ENCODE results near the gene CHST11. TPM values are rescaled to one million over a fixed set of nuclear protein-coding genes. Genes with fewer than 3 reads are reported as not detected.

The CHST11 gene
- polyA plus RNA-seq, 4 donors: 7.1 to 8.3 (median 7.7) TPM

DNA sequence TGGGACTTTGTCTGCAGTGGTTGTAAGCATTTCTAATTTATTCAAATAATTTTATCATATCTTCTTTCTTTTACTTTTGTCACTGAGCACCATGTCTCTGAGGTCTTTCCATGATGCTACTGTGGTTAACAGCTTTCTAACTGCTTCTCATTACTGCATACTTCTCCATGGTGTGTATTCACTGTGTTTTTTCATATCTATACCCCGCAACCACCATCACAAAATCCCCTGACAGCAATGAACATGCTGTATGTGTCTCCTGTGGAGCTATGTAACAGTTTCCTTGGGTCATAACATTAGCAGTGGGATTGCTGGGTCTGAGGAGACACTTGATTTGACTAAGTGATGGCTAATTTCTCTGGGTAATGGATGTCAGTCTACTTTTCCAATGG is 29.2 kb upstream of the CHST11 start:
- no peak for DNase-seq (ENCODE audit: low read depth in 4 of 4, low spot score in 3 of 4)

DNA sequence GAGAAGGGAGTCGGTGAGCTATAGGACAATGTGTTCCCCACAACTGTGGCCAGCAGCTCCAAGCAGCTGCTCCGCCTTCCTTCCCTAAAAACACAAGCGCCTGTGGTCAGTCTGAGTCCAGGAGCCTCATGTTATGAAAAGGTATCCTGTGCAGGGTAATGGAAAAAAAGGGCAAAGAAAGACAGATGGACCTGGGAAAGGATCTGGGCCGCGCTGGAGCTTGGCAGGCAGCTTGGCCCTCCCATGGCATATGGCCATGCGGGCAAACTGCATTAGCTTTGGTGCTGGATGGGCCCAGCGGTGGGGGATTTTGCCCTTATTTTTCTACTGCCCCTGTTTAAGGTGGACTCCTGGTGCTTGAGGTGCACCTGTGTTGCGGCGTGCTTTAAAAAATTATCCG is 23.7 kb upstream of the CHST11 start:
- DNase-seq (ENCODE audit: low read depth in 4 of 4, low spot score in 3 of 4): no peak

DNA sequence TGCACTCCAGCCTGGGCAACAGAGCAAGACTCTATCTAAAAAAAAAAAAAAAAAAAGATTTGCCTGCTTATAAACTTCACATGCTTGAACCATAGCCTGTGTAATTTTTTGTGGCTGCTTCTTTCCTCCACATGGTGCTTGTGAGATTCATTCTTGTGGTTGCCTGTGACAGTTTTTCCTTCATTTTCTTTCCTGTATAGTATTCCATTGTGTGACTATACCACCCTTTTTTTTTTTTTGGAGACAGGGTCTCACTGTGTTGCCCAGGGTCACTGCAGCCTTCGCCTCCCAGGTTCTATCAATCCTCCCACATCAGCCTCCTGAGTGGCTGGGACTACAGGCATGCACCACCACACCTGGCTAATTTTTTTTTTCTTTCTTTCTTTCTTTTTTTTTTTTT is 22.6 kb upstream of the CHST11 start:
- no peak for DNase-seq (ENCODE audit: low read depth in 4 of 4, low spot score in 3 of 4)

DNA sequence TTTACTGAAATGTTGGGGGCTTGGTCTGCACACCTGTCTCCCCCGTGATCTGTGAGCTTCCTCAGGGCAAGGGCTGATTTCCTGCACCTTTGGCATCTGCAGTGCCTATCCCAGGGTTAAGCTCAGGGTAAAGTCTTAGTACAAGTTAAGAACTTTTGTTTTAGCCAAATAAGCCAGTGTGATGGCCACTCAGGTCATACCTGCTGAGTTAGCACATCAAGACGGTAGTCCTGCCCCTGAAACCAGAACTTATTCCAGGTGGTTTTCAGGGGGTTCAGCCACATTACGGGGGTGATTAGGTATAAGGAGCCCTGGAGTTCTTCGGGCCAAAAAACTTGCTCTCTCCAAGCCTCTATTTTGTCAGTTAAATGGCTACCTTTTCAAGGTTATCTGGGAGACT is 21.6 kb upstream of the CHST11 start:
- no peak for DNase-seq (ENCODE audit: low read depth in 4 of 4, low spot score in 3 of 4)

DNA sequence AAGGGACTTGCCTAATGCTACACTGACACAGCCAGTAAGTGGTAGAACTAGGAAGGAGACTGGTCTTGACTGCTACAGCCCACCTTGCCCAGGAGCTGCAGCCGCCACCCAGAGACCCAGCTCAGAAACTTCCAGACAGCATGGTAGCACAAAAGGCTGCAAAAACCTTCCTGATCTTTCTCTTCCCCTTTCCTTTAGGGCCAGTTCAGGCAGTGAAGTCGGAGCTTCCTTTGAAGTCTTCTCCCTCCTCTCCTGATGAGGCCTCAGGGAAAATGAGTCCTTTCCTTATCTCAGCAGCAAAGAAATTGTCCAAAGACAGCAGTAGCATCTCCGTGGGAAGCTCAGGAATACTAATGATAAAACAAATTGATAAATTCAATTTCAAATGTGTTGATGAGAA is 21.0 kb upstream of the CHST11 start:
- DNase-seq (ENCODE audit: low read depth in 4 of 4, low spot score in 3 of 4): no peak

DNA sequence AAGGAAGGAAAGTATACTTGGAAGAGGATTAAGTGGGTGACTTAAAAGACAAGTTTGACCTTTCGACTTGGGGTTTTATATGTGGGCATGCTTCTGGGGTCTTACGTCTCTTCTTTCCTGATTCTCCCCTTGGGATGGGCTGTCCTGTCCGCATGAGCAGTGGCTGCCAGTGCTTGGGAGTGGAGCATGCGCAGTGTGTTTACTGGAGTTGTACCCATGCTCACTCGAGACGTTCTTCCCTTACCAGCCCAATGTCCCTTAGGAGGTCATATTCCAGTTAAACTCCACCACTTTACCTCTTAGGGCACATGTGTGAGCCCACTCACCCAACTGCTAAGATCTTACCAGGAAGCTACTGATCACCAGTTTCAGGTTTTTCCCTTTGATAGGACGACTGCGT is 20.0 kb upstream of the CHST11 start:
- DNase-seq (ENCODE audit: low read depth in 4 of 4, low spot score in 3 of 4): no peak

DNA sequence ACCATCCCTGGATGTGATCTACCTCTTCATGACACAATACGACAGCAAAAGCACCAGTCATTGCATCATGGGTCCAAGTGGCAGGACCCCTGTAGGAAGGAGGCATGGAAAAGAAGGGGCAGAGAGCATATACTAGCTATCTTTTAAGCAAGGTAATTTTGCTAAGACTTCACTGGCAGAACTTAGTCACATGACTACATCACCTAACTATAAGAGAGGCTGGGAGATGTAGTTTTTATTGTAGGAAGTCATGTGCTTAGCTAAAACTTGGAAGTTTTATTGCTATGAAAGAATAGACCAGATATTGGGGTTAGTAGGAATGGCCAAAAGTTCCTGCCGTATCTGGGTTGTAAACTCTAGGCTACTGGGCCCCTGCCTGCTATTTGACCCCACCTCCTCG is 18.6 kb upstream of the CHST11 start:
- DNase-seq (ENCODE audit: low read depth in 4 of 4, low spot score in 3 of 4): no peak

DNA sequence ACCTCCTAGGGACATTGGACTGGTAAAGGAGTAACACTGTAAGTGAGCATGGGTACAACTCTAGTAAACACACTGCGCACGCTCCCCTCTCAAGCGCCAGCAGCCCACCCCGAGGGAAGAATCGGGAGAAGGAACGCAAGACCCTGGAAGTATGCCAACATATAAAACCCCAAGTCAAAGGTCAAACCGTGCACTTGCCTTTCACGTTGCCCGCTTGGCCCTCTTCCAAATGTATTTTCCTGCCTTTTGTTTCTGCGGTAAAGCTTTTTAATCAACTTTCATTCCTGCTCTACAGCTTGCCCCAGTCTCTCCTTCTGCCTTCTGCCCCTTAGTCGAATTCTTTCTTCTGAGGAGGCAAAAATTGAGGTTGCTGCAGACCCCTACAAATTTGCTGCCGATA is 17.6 kb upstream of the CHST11 start:
- no peak for DNase-seq (ENCODE audit: low read depth in 4 of 4, low spot score in 3 of 4)

DNA sequence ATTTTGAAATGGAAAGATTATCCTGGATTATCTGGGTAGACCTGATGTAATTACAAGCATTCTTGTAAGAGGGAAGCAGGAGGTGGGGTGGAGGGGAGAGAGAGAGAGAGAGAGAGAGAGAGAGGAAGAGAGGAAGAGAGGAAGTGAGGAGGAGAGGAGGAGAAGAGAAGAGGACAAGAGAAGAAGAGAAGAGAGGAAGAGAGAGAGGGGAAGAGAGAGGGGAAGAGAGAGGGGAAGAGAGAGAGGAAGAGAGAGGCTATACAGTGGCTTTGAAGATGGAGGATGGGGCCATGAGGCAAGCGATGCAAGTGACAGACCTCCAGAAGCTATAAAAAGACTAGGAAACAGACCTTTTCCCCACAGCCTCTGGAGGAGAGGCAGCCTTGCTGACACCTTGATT is 13.7 kb upstream of the CHST11 start:
- DNase-seq (ENCODE audit: low read depth in 4 of 4, low spot score in 3 of 4): no peak

DNA sequence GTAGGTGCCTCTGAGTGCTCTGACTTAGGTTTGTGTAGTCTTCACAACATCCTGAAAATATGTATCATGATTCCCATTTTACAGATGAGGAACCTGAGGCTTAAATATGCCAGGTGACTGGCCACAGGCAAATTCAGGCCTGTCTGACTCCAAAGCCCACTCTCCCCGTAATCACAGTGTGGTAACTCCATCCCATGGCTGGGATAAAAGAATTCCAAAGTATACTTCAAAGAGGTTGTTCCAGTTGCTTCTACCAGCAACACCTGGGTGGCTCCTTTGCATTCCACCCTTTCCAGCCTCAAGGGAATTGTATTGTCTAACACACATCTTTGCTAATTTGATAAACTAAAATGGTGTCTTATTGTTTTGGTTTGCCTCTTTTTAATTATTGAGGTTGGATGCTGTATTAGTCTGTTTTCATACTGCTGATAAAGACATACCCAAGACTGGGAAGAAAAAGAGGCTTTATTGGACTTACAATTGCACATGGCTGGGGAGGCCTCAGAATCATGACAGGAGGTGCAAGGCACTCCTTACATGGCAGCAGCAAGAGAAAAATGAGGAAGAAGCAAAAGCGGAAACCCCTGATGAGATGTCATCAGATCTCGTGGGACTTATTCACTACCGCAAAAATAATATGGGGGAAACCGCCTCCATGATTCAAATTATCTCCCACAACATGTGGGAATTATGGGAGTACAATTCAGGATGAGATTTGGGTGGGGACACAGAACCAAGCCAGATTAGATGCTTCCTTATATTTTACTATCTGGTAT is 9.9 kb upstream of the CHST11 start:
- no peak for DNase-seq (ENCODE audit: low read depth in 4 of 4, low spot score in 3 of 4)

DNA sequence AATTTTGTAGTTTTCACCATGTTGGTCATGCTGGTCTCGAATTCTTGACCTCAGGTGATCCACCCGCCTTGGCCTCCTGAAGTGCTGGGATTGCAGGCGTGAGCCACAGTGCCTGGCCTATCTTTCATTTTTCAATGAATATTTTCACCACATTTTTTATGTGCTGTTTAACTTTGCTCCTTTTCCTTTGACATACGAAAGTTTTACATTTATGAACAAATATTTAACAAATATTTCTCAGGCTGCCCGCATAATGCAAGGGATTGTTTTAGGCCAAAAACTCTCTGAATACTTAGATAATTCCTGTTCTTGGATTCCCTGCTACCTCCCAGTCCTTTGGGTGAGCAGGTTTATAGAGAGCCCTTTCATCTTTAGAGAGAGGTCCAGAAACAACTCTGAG is 8.7 kb upstream of the CHST11 start:
- DNase-seq (ENCODE audit: low read depth in 4 of 4, low spot score in 3 of 4): no peak

DNA sequence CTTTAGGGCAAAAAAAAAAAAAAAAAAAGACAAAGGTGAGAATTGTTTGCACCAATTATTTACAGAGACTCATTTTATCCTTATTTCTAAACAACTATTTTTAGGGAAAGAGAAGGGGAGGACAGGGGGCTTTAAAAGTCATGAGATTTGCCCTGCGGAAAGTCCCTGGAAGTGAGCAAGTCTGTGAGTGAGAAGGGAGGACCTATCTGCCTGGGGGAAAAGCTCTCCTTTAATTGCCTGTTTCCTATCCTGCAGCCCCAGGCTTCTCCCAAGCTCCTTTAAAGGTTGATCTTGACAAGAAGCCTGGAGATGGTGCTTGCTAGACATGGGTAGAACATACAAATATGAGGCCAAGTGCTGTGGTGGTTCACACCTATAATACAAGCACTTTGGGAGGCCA is 8.3 kb upstream of the CHST11 start:
- DNase-seq (ENCODE audit: low read depth in 4 of 4, low spot score in 3 of 4): no peak

DNA sequence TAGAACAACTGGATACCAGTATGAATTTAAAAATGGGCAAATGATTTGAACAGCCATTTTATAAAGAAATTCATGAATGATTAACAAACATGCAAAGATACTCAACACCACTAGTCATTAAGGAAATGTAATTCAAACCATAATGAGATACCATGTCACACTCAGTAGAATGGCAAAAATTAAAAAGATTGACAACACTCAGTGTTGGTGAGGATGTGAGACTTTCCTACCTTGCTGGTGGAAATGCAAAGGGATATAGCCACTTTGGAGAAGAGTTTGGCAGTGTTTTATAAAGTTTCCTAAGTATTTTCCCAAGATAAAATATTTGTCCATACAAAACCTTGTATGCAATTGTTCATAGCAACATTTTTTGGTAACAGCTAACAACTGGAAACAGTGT is 6.0 kb upstream of the CHST11 start:
- DNase-seq (ENCODE audit: low read depth in 4 of 4, low spot score in 3 of 4): no peak

DNA sequence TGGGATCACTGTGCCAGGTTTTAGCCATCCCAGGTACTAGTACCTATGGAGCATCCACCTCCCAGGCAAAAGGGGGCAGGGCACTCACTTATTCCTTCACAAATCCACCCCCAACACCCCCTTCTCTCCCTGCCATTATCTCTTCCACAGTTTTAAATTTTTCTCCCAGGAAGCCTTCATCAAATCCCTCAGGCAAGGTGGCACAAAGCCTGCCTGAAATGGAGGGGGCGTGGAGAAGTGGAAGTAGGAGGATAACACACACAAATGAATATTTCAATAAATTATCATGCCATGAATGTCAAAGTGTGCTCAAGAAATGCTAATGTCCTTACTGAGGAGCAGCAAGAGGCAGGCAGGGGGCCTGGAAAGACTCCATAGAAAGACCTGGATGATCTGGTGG is 4.7 kb upstream of the CHST11 start:
- no peak for DNase-seq (ENCODE audit: low read depth in 4 of 4, low spot score in 3 of 4)

DNA sequence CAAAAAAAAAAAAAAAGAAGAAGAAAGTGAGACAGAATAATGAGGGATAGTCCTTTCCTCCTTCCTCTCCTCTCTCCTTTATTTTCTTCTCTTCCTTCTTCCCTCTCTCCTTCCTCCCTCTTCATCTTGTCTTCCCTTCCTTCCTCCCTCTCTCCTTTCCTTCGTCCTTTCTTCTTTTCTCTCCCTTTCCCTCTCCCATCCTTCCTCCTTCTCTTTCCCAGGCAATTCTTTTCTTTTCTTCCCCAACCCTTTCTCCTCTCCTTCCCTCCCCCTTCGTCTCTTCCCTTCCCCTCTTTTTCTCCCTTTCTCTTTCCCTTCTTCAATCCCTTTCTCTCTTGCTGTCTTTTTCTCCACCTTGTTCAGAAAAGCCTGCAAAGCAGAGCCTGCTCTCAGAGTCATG is 3.6 kb upstream of the CHST11 start:
- DNase-seq (ENCODE audit: low read depth in 4 of 4, low spot score in 3 of 4): no peak

DNA sequence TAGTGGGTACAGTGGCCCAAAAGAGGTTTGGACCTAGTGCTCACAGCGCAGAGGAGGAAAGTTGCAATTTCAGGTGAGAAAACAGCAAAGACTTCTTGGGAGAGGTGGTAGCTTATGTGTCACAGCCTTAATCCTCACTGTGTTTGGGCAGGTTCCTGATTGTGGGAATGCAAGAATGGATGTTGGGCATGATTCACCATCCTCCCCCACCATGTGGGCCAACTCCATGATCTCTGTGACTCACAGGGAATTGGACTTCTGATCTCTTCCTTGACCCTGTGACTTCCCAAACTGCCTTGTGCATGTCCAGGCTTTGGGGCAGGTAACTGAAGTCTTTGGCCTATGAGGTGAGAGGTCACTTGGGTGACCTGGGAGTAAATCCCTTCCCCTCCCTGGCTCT is 1.8 kb upstream of the CHST11 start:
- no peak for DNase-seq (ENCODE audit: low read depth in 4 of 4, low spot score in 3 of 4)

DNA sequence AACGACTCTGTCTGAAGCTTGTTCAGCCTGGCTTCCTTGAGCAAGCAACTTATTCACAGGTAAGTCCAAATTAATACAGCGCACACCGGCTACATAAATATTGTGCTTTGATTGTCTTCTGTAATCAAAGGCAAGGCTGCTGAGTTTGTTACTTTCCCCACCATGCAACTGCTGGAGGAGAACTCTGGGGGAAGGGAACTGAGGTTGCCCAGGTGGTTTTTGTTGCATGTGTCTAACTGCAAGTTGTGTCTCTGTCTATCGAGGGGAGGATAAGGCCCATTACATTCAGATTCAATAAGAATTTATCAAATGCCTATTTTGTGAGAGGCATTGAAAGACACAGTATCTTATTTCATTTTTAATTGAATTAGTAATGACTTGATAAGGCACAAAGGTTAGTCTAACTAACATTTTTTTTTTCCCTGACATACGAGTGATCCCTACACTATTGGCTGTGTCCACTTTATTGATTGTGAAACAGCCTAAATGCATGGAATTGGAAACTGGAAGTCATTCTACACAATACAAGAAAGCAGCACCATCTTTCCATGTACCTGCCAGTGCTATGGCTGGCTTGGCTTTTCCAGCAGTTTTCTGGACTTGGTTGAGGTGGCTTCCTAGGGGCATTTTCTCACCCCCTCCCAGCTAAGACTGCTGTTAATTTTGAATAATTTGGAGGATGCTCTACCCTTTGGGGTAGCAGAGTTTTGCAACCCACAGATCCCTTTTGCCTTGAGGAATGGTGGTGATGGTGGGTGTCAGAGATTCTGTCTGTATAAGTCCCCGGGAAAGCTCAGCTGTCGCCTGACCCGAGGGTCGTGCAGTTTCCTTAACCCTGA is 951 bp upstream of the CHST11 start:
- no peak for DNase-seq (ENCODE audit: low read depth in 4 of 4, low spot score in 3 of 4)

DNA sequence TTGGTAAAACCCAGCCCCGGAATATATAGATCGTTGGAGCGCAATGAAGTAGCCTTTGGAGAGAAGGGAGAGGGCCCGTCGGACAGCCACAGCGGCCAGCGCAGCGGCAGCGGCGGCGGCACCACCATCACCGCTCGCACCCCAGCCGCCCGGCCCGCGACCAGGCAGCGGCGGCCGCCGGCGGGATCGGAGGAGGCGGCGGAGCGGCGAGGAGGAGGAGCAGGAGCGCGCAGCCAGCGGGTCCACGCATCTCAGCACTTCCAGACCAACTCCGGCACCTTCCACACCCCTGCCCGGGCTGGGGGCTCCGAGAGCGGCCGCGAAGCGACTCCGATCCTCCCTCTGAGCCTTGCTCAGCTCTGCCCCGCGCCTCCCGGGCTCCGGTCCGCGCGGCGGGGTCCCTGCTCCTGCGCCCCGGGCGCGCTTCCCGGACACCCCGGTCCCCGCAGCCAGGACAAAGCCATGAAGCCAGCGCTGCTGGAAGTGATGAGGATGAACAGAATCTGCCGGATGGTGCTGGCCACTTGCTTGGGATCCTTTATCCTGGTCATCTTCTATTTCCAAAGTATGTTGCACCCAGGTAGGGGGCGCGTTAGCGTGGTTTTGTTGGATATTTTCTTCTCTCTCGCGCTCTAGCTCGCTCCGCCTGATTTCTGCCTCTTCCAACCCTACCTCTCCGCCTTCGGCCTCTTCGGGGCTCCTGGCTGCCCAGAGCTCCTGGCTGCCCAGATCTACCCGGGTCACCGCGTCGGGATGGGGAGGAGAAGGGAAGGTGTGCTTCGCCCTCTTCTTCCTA is 400 bp downstream of the CHST11 start:
- peak; percentile 63 to 76 (median 70) for DNase-seq (ENCODE audit: low read depth in 4 of 4, low spot score in 3 of 4)

DNA sequence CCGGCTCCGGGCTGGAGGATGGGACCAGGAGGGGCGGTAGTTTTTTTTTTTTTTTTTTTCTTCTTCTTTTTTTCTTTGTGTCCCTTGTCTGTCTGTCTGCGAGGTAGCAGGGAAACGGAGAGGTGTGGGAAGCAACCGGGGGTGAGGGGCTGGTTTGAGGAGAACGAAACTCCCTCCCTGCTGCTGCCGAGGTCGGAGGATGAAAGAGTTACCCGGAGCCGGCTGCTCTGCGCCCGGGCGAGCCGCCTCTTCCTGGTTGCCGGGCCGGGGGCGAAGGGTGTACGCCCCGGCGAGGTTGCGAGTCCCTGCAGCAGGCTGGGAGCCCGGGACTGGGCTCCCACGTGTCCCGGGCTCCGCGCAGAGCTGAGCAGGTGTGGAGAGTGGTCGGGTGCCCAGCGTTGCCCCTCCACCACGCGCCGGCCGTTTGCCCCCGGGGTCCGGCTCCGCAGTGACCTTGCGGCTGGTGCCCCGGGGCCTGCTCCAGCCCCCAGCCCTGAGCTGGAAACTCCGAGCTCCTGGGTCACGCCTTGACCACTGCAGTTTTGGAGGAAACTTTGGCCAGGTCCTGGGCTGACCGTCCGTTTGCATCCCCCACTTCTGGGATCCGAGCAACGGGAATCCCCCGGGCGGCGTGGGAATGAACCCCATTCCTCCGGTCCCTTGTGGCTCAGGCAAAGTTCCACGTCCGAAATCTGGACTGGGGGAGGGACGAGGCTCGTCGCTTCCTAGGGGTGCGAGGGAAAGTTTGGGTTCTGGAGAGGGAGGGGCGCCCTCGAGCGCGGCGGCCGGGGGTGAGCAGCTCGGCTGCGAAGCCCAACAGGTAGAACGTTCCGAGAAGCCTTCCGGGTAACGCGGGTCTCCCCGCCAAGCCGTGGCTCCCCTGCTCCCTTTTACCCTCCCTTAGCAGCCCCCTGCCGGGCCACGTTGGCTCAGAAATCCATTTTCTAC is 1.3 kb downstream of the CHST11 start:
- DNase-seq (ENCODE audit: low read depth in 4 of 4, low spot score in 3 of 4): peak in 1 of 4 donors; percentile 39

DNA sequence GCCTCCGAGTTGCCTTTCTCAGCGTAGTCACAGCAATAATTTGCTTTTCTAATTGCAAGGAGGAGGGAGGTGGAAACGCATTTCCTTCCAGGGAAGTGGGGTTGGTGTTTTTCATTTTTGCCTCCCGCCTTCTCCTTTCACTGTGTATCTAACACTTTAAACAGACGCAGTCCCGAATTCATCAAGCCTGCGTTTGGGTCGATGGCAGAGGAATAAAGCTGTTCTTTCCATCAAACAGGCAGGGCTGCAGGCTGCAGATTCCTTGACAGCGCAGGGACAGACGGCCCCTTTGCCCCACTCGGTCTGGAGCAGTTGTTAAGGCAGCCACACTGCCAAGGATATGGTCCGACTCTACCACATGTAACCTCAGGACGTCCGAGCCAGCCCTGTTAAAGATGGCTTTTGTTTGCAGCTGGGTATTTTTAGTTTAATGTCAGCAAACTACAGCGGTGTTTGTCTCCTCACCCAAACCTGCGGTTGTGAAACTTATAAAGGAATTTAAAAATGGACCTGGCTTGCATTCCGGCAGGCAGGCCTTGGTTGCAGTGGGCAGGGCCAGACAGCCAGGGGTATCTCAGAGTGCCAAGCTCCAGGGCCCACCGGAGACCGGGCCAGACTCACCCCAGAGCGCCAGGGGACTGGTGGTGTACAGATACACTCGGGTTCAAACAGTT is 2.1 kb downstream of the CHST11 start:
- no peak for DNase-seq (ENCODE audit: low read depth in 4 of 4, low spot score in 3 of 4)

Data from right renal pelvis (tissue), 4 donors.